NCI-H446 (cell line): ENCODE results near the gene PANX3.
"Not testable (repeated sequence)": the region's sequence is repeated elsewhere in the genome, so short reads cannot be mapped to it uniquely, and the experiment has no call there.

Experiments
- DNase-seq, 2 experiments: peaks; one replicate each; lab custom pipeline; 2025; lab: John Stamatoyannopoulos, UW

Gene PANX3, protein sequence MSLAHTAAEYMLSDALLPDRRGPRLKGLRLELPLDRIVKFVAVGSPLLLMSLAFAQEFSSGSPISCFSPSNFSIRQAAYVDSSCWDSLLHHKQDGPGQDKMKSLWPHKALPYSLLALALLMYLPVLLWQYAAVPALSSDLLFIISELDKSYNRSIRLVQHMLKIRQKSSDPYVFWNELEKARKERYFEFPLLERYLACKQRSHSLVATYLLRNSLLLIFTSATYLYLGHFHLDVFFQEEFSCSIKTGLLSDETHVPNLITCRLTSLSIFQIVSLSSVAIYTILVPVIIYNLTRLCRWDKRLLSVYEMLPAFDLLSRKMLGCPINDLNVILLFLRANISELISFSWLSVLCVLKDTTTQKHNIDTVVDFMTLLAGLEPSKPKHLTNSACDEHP

GRCh38 chr11:124611064-124611463 is at the start of gene PANX3:
TSS of gene PANX3 (plus strand) at chr11:124611428. CDS start at chr11:124611557, 129 bp downstream.
- peak; percentile 71 to 89 for DNase-seq

GRCh38 chr11:124569697-124570096 is 41.5 kb upstream of the PANX3 start, which contains the start of gene OR8A1:
TSS of gene OR8A1 (plus strand) at chr11:124569997. CDS start at chr11:124570120, 123 bp downstream.
- DNase-seq = no peak

- no peak for DNase-seq
Observed at GRCh38 chr11:124570160-124570559, 41.1 kb upstream of the PANX3 start.

GRCh38 chr11:124577716-124578427 is 33.4 kb upstream of the PANX3 start:
- peak in 1 of 2 experiments; percentile 24 for DNase-seq

GRCh38 chr11:124578761-124579160 is 32.5 kb upstream of the PANX3 start:
- no peak for DNase-seq

DNA sequence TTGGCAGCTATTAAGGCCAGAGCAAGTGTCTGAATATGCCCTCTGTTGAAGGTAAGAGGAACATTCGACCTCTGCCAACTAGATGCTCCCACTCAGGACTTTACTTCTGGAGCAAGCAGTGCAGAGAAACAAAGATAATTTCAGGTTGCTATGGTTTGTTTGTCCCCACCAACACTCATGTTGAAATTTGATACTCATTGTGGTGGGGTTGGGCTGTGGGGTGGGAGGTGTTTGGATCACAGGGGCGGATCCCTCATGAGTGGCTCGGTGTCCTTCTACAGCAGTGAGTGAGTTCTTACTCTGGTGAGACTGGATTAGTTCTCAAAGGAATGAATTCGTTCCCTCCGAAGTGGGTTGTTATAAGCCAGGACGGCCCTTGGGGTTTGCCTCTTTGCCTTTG is 29.4 kb upstream of the PANX3 start:
- no peak for DNase-seq

GRCh38 chr11:124582565-124582964 is 28.7 kb upstream of the PANX3 start:
- no peak for DNase-seq

DNA sequence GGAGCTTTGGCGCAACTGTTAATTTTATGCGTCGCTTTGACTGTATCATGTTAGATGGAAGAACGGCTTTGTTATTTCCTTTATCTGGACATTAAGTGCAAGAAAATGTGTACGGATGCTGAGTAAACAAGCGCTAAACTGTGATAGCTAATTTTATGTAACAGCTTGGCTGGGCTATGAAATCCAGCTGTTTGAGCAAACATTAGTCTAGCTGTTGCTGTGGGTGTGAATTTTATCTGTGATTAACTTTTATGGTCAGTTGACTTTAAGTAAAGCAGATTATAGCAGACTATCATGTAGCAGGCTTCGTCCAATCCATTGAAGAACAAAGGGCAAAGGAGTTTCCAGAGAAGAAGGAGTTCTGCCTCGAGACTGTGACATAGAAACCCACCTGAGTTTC is 27.4 kb upstream of the PANX3 start:
- no peak for DNase-seq

GRCh38 chr11:124584681-124585372 is 26.4 kb upstream of the PANX3 start:
- DNase-seq = no peak

DNA sequence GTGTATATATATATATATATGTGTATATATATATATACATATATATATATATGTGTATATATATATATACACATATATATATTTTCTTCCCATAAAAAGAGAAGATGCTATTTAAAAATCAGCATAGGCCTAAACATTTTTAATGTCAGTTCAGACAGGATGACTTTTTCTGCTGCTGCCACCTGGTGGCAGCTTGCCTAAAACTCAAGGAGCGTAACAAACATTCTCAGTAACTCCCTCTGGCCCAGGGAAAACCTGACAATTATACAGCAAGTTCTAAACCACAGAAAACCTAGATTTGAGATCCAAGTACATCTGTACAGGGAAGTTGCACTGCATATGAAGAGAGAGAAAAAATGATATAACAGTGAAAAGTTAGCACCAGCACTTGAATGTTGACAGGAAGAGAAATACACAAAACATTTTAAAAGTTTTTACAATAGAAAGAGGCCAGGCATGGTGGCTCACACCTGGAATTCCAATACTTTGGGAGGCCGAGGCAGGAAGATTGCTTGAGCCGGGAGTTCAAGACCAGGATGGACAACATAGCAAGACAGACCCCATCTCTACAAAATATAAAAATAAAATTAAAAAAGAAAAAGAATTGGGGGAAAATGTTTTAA is 24.9 kb upstream of the PANX3 start:
- DNase-seq = peak; percentile 42 to 78

GRCh38 chr11:124591430-124591829 is 19.8 kb upstream of the PANX3 start:
- no peak for DNase-seq

DNA sequence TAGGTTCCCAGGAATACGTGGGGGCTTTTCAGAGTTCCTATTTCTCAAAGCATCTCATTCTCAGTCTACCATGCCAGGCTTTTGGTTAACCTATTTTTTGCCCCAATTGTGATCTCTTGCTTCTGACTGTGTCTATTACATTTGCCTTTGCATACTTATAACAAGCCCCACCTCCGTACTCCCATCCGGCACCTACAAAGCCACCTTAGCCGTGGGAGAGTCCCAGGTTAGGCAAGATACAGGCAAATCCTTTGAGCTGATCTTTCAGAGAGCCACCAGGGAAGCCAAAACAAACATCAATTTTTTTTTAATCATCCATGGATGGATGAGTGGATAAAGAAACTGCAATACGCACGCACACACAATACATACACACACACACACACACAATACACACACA is 18.6 kb upstream of the PANX3 start:
- no peak for DNase-seq

GRCh38 chr11:124595302-124595701 is 15.9 kb upstream of the PANX3 start:
- no peak for DNase-seq

DNA sequence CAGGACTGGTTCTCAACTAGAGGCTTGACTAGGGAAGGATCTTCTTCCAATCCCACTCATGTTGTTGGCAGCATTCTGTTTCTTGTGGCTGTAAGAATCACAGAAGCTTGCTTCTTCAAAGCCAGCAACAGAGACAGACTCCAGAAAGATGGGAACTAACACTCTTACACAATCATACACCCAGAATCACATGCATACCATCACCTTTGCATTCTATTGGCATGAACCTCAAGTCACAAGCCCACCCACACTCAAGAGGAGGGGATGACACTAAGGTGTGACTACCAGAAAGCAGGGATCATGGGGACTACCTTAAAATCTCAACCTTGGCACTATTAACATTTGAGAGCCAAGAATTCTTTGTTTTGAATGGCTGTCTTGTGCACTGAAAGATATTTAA is 13.6 kb upstream of the PANX3 start:
- no peak for DNase-seq

DNA sequence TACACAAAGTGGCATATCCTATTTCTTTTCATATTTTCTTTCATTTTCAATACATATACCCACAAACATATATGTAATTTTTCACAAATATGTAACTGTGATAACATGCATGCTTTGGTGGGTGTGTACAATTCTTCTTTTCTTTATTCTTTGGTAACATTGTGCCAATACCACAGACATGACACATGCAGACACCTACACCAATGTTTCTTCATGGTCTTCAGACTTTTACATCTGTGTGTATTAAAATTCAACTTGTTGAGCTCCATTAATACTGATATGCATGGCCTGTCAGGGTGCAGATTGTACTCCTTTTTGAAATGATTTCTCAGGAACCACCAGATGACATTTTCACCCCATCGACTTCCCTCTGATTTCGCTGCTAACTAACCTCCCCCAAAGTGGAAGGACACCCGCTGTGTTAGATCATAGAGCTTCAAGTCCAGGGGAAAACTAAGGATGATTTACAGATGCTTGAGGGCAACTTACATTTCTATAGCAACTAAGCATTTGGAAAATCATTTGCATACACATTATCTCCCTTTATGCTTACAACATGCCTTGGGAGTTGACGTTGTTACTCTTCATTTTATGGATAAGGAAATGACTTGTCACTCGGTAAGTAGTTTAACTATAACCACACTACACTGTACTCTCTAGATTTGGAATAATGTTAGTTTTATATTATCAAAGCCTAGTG is 10.5 kb upstream of the PANX3 start:
- no peak for DNase-seq

- DNase-seq = peak in 1 of 2 experiments; percentile 64
Observed at GRCh38 chr11:124602193-124602592, 9.0 kb upstream of the PANX3 start.

GRCh38 chr11:124602723-124603122 is 8.5 kb upstream of the PANX3 start:
- not testable (repeated sequence) for DNase-seq

DNA sequence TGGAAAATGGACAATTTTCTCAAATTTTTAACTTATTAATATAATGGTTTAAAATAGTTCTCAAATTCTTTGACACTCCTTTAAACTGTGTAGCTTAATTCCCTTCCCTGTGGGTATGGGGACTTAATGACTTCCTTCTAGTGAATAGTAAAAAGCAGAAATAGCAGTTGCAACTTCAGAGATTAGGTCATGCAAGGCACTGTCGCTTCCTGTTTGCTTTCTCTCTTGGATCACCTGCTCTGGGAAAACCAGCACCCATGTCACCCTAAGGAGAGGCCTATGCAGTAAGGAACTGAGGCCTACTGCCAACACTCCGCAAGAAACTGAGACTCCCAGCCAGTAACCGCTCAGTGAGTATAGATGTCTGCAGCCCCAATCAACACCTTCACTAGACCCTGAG is 5.5 kb upstream of the PANX3 start:
- DNase-seq = no peak

DNA sequence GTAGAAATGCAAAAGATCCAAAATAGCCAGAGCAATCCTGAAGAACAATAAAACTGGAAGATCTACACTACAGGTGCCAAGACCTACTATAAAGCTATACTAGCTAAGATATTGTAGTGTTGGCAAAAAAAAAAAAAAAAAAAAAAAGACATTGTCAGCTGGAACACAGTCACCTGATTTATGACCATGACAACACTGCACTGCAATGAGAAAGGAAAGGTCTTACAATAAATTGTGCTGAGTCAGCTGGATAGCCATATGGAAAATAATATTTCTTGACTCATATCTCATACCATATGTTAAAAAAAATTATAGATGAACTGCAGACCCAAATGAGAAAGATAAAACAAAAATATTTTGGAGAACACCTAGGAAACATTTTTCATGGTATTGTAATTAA is 3.1 kb upstream of the PANX3 start:
- peak in 1 of 2 experiments; percentile 35 for DNase-seq

- no peak for DNase-seq
Observed at GRCh38 chr11:124610295-124610694, 933 bp upstream of the PANX3 start.

DNA sequence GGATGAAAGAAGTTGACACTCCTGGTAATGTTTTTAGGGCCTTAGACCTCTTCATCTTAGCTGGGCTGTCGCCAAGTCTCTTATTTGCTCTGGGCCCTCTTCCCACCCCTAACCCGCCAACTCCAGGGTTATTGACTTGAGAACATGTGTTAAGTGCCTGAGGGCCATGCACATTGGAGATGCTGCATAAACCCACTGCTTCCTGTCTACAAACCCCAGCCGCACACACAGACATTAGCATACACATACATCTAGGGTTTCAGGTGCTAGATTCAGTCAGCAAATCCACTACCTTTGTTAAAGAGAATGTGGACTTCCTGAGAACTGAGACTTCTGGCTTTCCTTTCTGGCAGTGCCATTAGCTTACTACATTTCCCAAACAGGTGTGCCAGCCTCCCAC is 817 bp downstream of the PANX3 start:
- peak; percentile 70 to 86 for DNase-seq
